ENCODE measurements around the gene XAB2.

XAB2 gene

GRCh38 chr19:7650148-7650547, 20.8 kb upstream of the XAB2 start:
- no peaks in the 10 kb centered on the region for H4K20me1 ChIP-seq (ENCODE audit: insufficient read depth, low read length)
- H3K4me3 ChIP-seq (ENCODE audit: low read length): no peak overlapping the region
- no peaks in the 10 kb centered on the region for H3F3A ChIP-seq (ENCODE audit: insufficient read depth, low read length)
- H3K9ac ChIP-seq (ENCODE audit: low read length): no peak overlapping the region
- no peak overlapping the region for H2AFZ ChIP-seq (ENCODE audit: low read length)
- no peak overlapping the region for H3K4me2 ChIP-seq (ENCODE audit: low read depth, low read length)
- peaks cover 38% of the 10 kb centered on the region for H3K27me3 ChIP-seq (replicated peaks; ENCODE audit: insufficient read depth, low read length)
- TF ChIP-seq EZH2 (optimal IDR thresholded peaks at IDR 0.05; ENCODE audit: low read depth, low read length) (no peak), EZH2phosphoT487 (IDR thresholded peaks at IDR 0.05; ENCODE audit: low read length) (no peak), CTCF (IDR thresholded peaks at IDR 0.05; ENCODE audit: low read length) (no peak)
- H3K79me2 ChIP-seq (ENCODE audit: low read length): no peaks in the 10 kb centered on the region
- no peaks in the 10 kb centered on the region for H3K9me2 ChIP-seq (replicated peaks; ENCODE audit: insufficient read depth, low read length)
- no peaks in the 10 kb centered on the region for H3K9me3 ChIP-seq (replicated peaks; ENCODE audit: insufficient read depth, low read length)
- no peaks in the 10 kb centered on the region for H3K36me3 ChIP-seq (replicated peaks; ENCODE audit: insufficient read depth, low read length)
- no peaks in the 10 kb centered on the region for H3K4me1 ChIP-seq (ENCODE audit: low read length)
- H3K27ac ChIP-seq (ENCODE audit: low read length): no peak overlapping the region
- no peak for DNase-seq

- H4K20me1 ChIP-seq (ENCODE audit: insufficient read depth, low read length): no peaks in the 10 kb centered on the region
- peaks cover 26% of the 10 kb centered on the region for H3K27me3 ChIP-seq (replicated peaks; ENCODE audit: insufficient read depth, low read length)
- H3K9ac ChIP-seq (ENCODE audit: low read length): no peak overlapping the region
- no peak for DNase-seq
- no peaks in the 10 kb centered on the region for H3F3A ChIP-seq (ENCODE audit: insufficient read depth, low read length)
- H3K79me2 ChIP-seq (ENCODE audit: low read length): no peaks in the 10 kb centered on the region
- H3K4me1 ChIP-seq (ENCODE audit: low read length): no peaks in the 10 kb centered on the region
- H3K9me2 ChIP-seq (replicated peaks; ENCODE audit: insufficient read depth, low read length): no peaks in the 10 kb centered on the region
- no peak overlapping the region for H3K27ac ChIP-seq (ENCODE audit: low read length)
- no peaks in the 10 kb centered on the region for H3K9me3 ChIP-seq (replicated peaks; ENCODE audit: insufficient read depth, low read length)
- no peaks in the 10 kb centered on the region for H3K36me3 ChIP-seq (replicated peaks; ENCODE audit: insufficient read depth, low read length)
- no peak overlapping the region for H3K4me3 ChIP-seq (ENCODE audit: low read length)
- no peak overlapping the region for H3K4me2 ChIP-seq (ENCODE audit: low read depth, low read length)
- H2AFZ ChIP-seq (ENCODE audit: low read length): no peak overlapping the region
- TF ChIP-seq EZH2phosphoT487 (IDR thresholded peaks at IDR 0.05; ENCODE audit: low read length): no peak
- no peak for TF ChIP-seq EZH2 (optimal IDR thresholded peaks at IDR 0.05; ENCODE audit: low read depth, low read length)
- TF ChIP-seq CTCF (IDR thresholded peaks at IDR 0.05; ENCODE audit: low read length): no peak
Observed at GRCh38 chr19:7648265-7649014, 19.1 kb upstream of the XAB2 start.

- no peak for DNase-seq
- Histone ChIP-seq H3K9me3 (replicated peaks; ENCODE audit: insufficient read depth, low read length) (no peaks in the 10 kb centered on the region), H3K9ac (ENCODE audit: low read length) (no peak overlapping the region), H3K79me2 (ENCODE audit: low read length) (no peaks in the 10 kb centered on the region), H3F3A (ENCODE audit: insufficient read depth, low read length) (no peaks in the 10 kb centered on the region), H3K4me2 (ENCODE audit: low read depth, low read length) (no peak overlapping the region), H3K36me3 (replicated peaks; ENCODE audit: insufficient read depth, low read length) (no peaks in the 10 kb centered on the region), H3K27ac (ENCODE audit: low read length) (no peak overlapping the region), H4K20me1 (ENCODE audit: insufficient read depth, low read length) (no peaks in the 10 kb centered on the region), H2AFZ (ENCODE audit: low read length) (no peak overlapping the region), H3K4me3 (ENCODE audit: low read length) (no peak overlapping the region), H3K27me3 (replicated peaks; ENCODE audit: insufficient read depth, low read length) (peaks cover 21% of the 10 kb centered on the region), H3K9me2 (replicated peaks; ENCODE audit: insufficient read depth, low read length) (no peaks in the 10 kb centered on the region), H3K4me1 (ENCODE audit: low read length) (no peaks in the 10 kb centered on the region)
- TF ChIP-seq EZH2 (optimal IDR thresholded peaks at IDR 0.05; ENCODE audit: low read depth, low read length): no peak
- no peak for TF ChIP-seq CTCF (IDR thresholded peaks at IDR 0.05; ENCODE audit: low read length)
- TF ChIP-seq EZH2phosphoT487 (IDR thresholded peaks at IDR 0.05; ENCODE audit: low read length): no peak
Observed at GRCh38 chr19:7647156-7647555, 17.8 kb upstream of the XAB2 start.
